HL-60 (cell line): Measurements from ENCODE around the gene ELMO1.

Experiments used
- DNase-seq, 2 experiments: peaks; one replicate each; pipeline ENCODE4 v3.0.0-alpha.2; 2010 to 2020; ENCODE audit warnings: low read depth in 1 of 2, low spot score in 1 of 2
- H3K27ac ChIP-seq: fragments of 250-450 bp; sonication (Bioruptor Pico); replicated peaks from 2 replicates; pipeline ENCODE4 v1.5.1; 2020; ENCODE audit warnings: mild to moderate bottlenecking, moderate library complexity
- H3K27me3 ChIP-seq: fragments of 250-450 bp; sonication (Bioruptor Pico); 2 replicates; pipeline ENCODE4 v1.5.1; 2021; ENCODE audit warnings: mild to moderate bottlenecking, moderate library complexity; ENCODE audit not compliant: insufficient read depth, poor library complexity, severe bottlenecking
- H3K4me3 ChIP-seq: replicated peaks from 2 replicates; pipeline ENCODE4 v1.5.1; 2011; ENCODE audit warnings: mild to moderate bottlenecking, control low read depth, low read length; ENCODE audit not compliant: insufficient read depth
- GABPA ChIP-seq: IDR thresholded peaks from 2 replicates; pipeline ENCODE4 v1.6.1; 2012; ENCODE audit warnings: low read depth
- POLR2AphosphoS5 ChIP-seq: IDR thresholded peaks from 2 replicates; pipeline ENCODE4 v1.6.1; 2012; ENCODE audit warnings: low read depth
- SPI1 ChIP-seq: IDR thresholded peaks from 2 replicates; pipeline ENCODE4 v1.6.1; 2012; ENCODE audit warnings: low read depth, mild to moderate bottlenecking, borderline replicate concordance
- TF ChIP-seq, protein P1 (sequence below): IDR thresholded peaks from 2 replicates; pipeline ENCODE4 v1.6.1; 2012; ENCODE audit warnings: low read depth; ENCODE audit not compliant: insufficient replicate concordance
- TF ChIP-seq, protein P2 (sequence below): IDR thresholded peaks from one replicate; pipeline ENCODE4 v1.5.1; 2011; ENCODE audit warnings: low read length, control low read depth, inconsistent platforms; ENCODE audit not compliant: insufficient read depth

Gene ELMO1

DNA sequence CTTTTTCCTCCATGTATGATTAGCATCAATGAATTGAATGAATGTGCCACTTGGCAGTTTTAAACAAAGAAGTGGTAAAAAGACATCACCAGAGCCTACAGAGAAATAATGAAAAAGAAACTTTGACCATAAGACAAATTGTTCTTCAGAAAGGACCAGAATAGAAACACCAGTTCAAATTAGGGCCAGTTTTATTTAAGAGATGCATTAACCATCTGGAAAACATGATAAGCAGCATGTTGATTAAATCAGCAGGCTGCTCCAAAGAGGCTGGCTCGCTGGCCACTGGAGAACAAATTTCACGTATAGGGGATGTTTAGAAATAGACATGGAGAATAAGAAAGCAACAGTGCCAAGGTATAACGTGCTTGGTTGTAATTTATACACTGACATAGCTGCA, 482.0 kb downstream of the ELMO1 start:
- Histone ChIP-seq H3K27me3 (no peaks in the 10 kb centered on the region), H3K27ac (no peak overlapping the region), H3K4me3 (no peak overlapping the region)
- DNase-seq = no peak
- TF ChIP-seq, protein P1, sequence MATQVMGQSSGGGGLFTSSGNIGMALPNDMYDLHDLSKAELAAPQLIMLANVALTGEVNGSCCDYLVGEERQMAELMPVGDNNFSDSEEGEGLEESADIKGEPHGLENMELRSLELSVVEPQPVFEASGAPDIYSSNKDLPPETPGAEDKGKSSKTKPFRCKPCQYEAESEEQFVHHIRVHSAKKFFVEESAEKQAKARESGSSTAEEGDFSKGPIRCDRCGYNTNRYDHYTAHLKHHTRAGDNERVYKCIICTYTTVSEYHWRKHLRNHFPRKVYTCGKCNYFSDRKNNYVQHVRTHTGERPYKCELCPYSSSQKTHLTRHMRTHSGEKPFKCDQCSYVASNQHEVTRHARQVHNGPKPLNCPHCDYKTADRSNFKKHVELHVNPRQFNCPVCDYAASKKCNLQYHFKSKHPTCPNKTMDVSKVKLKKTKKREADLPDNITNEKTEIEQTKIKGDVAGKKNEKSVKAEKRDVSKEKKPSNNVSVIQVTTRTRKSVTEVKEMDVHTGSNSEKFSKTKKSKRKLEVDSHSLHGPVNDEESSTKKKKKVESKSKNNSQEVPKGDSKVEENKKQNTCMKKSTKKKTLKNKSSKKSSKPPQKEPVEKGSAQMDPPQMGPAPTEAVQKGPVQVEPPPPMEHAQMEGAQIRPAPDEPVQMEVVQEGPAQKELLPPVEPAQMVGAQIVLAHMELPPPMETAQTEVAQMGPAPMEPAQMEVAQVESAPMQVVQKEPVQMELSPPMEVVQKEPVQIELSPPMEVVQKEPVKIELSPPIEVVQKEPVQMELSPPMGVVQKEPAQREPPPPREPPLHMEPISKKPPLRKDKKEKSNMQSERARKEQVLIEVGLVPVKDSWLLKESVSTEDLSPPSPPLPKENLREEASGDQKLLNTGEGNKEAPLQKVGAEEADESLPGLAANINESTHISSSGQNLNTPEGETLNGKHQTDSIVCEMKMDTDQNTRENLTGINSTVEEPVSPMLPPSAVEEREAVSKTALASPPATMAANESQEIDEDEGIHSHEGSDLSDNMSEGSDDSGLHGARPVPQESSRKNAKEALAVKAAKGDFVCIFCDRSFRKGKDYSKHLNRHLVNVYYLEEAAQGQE = no peak
- no peak for TF ChIP-seq GABPA
- TF ChIP-seq POLR2AphosphoS5 = no peak
- TF ChIP-seq, protein P2, sequence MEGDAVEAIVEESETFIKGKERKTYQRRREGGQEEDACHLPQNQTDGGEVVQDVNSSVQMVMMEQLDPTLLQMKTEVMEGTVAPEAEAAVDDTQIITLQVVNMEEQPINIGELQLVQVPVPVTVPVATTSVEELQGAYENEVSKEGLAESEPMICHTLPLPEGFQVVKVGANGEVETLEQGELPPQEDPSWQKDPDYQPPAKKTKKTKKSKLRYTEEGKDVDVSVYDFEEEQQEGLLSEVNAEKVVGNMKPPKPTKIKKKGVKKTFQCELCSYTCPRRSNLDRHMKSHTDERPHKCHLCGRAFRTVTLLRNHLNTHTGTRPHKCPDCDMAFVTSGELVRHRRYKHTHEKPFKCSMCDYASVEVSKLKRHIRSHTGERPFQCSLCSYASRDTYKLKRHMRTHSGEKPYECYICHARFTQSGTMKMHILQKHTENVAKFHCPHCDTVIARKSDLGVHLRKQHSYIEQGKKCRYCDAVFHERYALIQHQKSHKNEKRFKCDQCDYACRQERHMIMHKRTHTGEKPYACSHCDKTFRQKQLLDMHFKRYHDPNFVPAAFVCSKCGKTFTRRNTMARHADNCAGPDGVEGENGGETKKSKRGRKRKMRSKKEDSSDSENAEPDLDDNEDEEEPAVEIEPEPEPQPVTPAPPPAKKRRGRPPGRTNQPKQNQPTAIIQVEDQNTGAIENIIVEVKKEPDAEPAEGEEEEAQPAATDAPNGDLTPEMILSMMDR = no peak
- no peak for TF ChIP-seq SPI1

DNA sequence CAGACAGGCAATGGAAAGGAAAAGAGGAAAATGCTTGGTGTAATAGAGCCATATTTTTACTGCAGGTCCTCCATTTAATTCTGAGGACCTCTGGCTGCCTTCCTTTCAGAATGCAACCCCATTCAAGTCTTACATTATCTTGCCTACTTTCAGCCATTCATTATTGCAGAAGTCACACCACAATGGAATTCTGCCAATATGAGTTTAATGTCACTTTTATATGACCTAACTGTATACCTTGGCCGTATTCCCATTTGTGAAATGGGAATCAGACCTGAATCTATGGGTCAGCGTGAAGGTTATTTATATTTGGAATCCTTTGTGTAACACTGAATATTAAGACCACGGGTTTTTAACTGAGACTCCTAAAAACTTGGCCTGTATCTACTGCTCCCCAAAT, 482.6 kb downstream of the ELMO1 start:
- TF ChIP-seq POLR2AphosphoS5 (no peak), GABPA (no peak), SPI1 (no peak)
- TF ChIP-seq, protein P2 = no peak
- DNase-seq = no peak
- no peak overlapping the region for H3K4me3 ChIP-seq
- H3K27ac ChIP-seq = no peak overlapping the region
- H3K27me3 ChIP-seq = no peaks in the 10 kb centered on the region

DNA sequence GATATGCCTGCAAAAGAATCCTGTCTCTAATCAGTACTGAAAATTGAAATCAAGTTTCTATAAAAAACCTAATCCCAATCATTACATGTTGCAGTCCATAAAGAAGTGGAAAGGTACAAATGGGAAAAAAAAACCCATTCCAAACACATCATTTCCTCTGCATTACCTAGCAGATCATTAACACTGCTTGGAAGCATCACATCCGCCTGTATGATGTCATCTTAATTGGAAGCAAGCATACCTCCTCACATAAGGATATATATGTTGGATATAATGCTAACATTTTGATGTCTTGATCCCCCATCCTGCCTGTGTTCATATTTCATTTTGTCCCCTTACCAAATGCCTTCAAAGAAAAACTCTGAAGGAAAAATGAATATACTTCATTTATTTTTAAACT, 483.0 kb downstream of the ELMO1 start:
- DNase-seq = no peak

More for the DNA sequence above, 483.0 kb downstream of the ELMO1 start:
- no peak overlapping the region for H3K4me3 ChIP-seq
- TF ChIP-seq POLR2AphosphoS5 = no peak
- TF ChIP-seq, protein P1 = no peak
- no peak for TF ChIP-seq SPI1
- no peak for TF ChIP-seq GABPA
- TF ChIP-seq, protein P2 = no peak
- no peak overlapping the region for H3K27ac ChIP-seq
- H3K27me3 ChIP-seq = no peaks in the 10 kb centered on the region
